HCEC 1CT (cell line): Measurements from ENCODE around the gene MORF4L1.
A peak's percentile ranks its signal among the peaks of the same experiment; 100 is the strongest.
"Not testable (repeated sequence)": the region's sequence is repeated elsewhere in the genome, so short reads cannot be mapped to it uniquely, and the experiment has no call there.

Source experiments
- DNase-seq: peaks from one replicate; pipeline ENCODE4 v3.0.0-alpha.2; 2017

The MORF4L1 gene

DNA sequence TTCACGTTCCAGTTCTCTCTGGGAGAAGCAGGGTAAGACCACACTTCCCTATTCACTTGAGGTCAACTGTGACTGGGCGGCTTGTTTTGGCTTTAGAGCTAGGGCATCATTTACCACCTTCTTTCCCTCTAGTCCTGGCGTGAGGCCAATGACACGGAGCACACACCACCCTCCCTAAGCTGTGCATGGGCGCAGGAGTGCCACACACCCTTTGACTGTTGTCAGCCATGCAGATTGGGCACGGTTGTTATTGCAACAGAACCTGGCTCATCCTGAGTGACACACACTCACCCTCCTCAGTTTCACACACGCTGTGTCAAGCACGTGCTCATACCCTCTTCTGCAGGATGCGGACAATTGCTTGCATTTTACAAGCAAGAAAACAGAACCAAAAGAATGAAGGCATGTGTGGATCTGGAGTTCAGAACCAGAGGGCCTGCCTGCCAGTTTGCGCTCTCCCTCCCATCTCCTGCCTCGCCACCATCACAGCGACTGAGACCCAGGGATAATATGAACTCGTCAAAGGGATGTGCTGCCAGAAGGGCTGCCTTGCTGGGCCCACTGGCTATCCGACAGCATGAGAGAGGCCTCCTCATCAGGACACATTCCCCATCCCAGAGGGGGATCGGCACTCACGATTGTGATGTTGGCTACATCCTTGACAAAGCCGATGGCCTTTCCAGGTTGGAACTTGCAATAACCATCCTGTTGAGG is 54.5 kb downstream of the MORF4L1 start:
- no peak for DNase-seq

- not testable (repeated sequence) for DNase-seq
These were observed 55.5 kb downstream of the MORF4L1 start for GRCh38 chr15:78928176-78928575.

- no peak for DNase-seq
These were observed 56.0 kb downstream of the MORF4L1 start for GRCh38 chr15:78928616-78929093.

- no peak for DNase-seq
These were observed 57.0 kb downstream of the MORF4L1 start for GRCh38 chr15:78929536-78930264.

DNA sequence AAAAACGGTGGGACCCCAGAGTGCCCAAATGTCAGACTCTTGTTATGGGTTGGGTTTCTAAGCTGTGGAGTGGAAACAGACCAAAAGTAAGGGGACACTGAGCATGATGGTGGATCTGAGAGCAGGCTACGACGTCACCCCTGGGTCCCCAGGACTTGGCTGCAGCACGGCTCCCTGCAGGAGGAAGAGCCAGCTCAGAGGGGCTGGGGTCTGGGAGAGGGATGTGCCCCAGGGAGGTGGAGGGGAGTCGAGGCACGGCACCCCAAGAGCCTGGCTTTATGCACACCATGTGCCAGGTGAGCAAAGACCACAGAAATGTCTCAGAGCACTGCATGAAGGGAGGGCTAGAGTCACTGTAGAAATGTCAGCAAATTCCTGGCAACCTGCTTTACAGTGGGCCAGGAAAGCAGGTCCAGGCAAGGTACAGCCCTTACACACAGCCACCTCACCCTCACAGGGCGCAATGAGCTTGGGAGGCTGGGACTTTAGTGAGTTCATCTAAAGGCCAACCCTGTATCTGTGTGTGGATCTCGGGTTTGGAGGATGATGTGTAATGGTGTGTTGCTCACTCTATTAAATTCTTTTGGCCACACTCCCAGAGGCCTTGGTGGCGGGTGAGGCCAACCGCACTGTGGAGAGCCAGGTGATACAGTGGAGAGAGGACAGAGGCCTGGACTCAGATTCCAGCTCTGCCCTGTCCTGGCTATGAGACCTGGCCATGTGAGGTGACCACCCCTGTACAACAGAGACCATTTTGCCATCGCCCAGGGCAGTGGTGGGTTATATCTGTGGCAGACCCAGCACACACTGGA is 58.1 kb downstream of the MORF4L1 start:
- DNase-seq, result peak; percentile 79

GRCh38 chr15:78931439-78932257 is 59.0 kb downstream of the MORF4L1 start:
- no peak for DNase-seq

- no peak for DNase-seq
These were observed 59.6 kb downstream of the MORF4L1 start for GRCh38 chr15:78932258-78932808.

DNA sequence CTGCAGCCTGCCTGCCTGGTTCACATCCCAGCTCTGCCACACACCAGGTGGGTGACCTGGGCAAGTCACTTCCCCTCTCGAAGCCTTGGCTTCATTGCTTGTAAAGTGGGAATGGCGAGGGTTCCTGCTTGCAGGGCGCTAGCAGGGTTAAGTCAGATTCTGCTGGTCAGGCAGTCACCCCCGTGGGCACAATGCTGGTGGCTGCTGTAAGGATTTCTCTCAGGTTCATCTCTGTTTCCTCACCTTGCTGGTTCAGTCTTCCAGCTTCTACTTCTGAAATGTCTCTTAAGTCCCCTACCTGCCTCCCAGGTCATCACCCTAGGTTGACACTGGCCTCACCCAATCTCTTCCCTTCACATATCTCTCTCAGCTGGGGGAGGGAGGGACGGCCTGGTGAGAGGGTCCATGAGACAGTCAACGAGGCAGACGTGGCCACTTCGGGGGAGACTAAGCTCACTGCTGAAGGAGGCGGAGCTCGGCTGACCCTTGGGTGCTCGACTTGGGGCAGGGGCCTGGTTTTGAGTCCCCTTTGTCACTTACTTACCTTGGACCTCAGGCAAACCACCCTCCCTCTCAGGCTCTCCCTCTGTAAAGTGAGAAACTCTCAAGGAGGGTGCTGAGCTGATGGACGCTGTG is 60.6 kb downstream of the MORF4L1 start:
- no peak for DNase-seq

- DNase-seq, result no peak
These were observed 61.3 kb downstream of the MORF4L1 start for GRCh38 chr15:78933823-78934654.

DNA sequence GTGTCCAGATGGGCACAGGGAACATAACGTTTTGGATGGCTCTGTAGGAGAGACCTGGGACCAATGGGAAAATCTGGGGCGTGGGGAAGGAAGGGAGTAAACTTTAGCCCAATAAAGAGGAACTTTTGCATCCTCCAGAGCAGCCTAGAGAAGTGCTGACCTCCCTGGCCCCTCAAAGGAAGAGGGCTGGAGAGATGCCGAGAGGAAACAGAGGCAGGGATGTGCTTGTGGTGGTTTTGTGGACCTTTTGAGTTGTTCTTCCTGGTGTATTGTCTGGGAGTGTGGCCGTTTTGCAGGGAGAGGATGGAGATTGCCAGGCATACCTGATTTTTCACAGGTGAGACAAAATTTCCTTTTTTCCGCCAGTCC is 61.9 kb downstream of the MORF4L1 start:
- no peak for DNase-seq

DNA sequence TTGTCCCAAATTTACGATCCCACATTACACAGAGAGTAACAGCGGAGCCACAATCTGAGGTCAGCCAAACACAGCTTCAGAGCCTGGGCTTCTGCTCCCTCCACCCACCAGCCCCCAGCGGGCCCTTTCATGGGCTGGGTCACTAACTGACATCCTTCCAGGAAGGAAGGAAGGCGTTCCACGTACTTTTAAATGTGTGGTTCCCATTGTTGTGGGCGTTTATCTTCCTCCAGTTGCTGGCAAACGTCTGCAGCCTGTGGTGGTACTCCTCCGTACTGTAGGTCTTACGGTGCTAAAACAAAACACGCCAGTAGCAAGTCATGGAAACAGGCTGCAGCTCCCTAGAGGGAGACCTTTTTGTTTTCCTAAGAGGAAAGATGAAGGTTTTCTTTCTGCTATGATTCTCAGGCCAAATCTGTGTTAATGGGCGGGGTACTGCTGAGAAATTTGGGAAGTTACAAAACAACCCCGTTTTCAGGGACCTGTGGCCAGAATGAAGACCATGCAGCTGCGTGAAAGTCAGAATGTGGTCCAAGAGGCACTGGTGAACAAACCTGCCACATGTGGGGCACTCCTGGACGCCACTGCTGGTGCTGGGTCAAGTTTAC is 64.5 kb downstream of the MORF4L1 start:
- DNase-seq, result no peak

DNA sequence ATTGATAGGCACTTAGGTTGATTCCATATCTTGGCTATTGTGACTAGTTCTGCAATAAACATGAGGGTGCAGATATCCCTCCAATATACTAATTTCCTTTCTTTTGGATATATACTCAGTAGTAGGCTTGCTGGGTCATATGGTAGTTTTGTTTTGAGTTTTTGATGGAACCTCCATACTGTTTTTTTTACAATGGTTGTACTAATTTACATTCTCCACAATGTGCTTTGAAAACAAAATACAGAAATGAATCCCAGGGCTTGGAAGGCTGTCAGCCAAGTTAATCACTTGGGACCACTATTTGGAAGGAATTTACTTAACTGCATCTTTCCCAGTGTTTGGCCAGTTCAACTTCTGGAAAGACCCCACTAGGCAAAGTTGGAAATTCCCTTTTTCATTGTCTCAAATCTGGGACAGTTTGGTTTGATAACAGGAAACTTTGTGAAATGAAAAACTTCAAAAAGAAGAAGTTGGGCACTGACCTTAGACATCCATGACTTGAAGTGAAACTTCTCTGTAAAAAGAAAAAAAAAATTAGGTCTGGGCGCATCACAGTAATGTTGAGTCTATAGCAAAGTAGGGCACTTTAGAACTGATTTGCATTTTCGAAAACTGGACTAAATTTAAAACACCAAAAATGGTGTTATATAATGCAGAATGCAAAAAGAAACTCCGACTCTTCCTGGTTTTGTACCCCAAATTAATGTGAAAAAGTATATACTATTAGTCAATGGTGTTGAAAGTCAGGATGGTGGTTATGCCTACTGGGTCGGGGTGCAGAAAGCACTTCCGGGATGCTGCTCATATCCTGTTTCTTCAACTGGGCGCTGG is 66.2 kb downstream of the MORF4L1 start:
- no peak for DNase-seq

DNA sequence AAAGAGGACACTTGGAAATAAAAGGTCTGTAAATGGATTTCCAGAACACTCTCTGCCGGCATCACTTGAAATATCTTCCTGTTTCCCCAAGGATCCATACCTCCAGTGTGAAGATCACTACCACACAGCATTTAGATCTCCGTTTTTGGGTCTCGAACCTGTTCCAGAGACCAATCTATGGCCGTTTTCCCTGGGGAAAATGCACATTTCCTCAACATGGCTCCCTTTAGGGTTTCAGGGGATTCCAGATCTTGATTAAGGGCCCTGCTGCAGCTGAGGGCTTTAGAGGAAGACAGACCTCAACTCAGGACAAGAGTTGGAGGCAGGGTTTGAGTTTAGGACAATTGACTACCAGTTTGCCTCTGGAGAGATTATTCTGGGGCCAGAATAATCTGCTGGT is 70.1 kb downstream of the MORF4L1 start:
- no peak for DNase-seq

- no peak for DNase-seq
These were observed 71.0 kb downstream of the MORF4L1 start for GRCh38 chr15:78943692-78944091.

DNA sequence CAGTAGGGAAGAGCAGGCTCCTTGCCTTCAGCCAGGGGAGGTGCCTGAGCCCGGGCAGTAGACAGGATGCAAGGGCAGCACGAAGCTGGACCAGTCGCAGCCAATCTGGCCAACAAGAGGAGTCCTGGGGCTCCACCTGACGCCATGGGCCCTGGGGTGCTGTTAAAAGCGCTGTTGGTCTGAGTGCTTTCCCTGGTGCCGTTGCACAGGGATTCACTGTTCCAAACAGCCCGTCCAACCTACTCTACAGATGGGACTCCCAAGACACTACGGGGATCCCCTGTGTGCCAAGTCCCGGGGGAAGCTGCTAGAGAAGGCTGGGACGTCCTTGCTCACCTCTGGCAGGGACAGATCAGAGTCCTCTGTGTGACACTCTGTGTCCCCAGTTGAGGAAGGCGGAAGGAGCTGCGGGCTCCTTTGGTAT is 71.5 kb downstream of the MORF4L1 start:
- no peak for DNase-seq

DNA sequence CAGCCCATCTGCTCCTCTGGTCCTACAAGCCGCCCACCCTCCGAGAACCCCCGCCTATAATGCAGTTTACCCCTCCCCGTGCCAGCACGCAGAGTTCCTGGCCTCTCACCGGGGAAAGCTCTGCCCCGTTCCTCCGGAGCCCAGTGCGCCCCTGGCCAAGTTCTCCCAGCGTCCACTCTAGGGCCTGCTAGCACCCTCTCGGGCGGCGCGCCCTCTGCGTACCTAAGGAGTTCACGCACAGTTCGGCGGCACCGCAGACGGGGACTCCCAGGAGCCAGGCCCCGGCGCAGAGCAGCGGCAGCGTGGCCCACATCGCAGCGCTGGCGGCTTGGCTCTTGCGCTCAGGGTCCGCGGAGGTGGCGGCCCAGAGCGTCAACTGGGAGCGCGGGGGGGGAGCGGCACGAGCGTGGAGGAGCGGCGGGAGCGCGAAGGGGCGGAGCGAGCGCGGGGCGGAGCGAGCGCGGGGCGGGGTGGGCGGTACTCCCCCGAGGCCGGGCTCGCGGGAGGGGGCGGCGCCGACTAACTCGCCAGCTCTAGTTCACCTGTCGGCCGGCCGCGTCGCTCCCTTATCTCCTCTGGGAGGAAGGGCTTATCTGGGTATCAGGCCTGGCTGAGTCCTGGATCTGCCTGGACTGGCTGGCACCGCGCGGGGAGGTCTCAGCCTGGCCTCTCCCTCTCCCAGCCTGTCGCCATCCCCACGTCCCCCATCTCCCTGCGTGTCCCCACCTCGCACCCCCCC is 72.1 kb downstream of the MORF4L1 start, which contains the start of gene CTSH:
TSS of gene CTSH (minus strand) at position 378 of the 739 bp plus-strand sequence. CDS start at position 313, 65 bp downstream.
- DNase-seq, result no peak

DNA sequence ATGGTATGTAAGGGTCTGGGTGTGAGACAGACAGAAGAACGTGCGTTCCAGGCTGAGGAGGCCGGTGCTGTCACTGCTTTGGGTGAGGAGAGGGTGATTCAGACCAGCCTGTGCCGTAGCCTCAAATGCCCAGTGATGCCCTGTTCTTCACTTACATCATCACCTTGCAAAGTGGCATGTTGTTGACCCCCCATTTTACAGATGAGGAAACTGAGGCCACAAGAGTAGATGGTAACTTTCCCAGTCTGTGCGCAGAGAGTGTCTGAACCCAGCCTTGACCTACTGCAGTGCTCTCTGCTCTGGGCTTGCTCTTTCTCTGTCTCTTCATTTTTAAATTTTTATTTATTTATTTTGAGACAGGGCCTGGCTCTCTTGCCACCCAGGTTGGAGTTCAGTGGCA is 73.8 kb downstream of the MORF4L1 start:
- no peak for DNase-seq

DNA sequence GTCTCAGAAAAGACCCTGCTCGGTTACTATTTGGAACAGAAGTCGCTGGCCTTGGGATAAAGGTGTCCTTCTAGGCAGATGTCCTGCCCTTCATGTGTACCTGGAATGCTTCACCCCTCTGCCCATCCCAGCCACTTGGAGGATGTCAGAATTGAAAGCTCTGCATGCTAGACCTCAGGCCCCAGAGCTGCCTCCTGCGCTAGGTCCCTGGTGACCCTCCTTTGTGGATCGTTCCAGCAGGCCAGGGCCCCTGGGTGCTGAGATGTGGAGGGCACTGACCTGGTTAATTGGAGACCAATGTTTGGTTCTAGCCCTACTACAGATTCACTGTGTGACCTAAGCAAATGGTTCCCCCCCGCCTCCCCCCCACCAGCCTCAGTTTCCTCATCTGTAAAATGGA is 74.8 kb downstream of the MORF4L1 start:
- DNase-seq, result no peak
